Epidermal melanocyte (primary cell): Measurements from ENCODE around the gene PCDH15.
"Not testable (repeated sequence)": the region's sequence is repeated elsewhere in the genome, so short reads cannot be mapped to it uniquely, and the experiment has no call there.

ENCODE experiments used
- DNase-seq: peaks from one replicate; pipeline ENCODE4 v3.0.0; 2011; ENCODE audit warnings: low spot score; ENCODE audit not compliant: insufficient read length

The PCDH15 gene

DNA sequence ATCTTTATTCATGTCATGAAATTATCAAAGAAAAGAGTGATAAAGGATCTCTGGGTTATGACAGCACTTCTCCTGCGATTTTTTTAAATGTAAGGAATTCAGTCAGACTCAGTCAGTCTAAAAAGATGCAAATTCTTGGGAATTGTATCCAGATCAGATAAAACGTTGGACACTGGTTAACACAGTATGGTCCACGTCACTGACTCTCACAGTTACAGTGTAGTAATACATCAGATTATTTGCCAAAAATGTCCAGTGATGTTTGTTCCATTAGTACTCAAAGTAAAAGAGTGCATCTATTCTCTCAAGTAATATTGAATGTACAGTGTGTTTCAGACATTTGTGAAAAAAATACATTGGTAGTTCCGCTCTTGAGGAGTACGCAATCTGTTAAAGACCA lies 224.5 kb downstream of the PCDH15 start:
- no peak for DNase-seq

DNA sequence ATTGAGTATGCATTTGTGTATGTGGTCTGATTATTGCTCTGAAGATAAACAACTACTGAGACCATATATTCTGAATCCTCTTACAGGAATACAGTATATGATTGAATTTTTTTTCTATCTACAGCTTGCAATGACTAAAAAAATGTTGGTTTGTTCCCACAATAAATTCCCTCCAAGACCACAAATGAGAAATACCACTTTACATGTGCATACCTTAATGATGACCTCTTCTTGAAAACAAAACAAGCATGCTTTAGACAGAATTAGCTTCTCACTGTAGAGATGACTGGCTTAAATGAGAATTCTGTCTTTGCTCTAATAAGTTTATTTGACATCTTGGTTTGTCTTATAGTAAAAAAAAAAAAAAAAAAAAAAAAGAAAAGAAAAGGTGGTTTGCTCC lies 241.5 kb downstream of the PCDH15 start:
- DNase-seq, result no peak

DNA sequence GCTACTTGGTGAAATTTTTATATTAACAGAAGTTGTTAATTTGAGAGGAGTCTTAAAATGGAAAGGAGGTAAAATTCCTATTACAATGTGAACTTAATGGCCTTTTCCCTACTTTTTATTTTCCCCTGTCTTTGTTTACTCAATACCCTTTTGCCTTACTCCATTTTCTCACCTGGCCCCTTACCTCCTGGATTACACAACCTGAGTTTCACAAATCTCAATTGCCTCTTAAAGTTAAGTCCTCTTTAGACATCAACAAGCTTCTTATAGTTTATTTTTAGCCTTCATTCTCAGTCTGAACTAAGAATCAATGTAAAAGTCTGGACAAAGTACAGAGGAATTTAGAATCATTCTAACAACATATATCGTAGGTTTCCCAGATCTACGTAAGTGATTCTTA lies 247.0 kb downstream of the PCDH15 start:
- DNase-seq, result no peak

DNA sequence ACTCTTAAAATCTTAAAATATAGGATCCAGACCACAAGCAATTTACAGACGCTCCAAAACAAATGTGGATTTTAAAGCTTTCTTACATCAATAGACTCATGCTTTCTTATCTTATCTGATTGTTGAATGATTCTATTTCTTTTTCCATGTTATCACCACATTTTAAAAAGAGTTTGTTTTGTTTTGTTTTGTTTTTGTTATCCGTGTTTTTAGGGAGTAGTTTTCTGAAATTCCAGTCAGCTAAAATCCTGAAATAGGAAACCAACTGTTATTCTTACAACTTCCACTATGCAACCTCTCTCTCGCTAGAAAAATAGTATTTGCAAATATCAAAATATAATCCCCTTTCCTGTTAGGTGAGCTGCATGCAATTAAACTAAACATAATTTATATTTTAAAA lies 251.0 kb downstream of the PCDH15 start:
- DNase-seq, result no peak

DNA sequence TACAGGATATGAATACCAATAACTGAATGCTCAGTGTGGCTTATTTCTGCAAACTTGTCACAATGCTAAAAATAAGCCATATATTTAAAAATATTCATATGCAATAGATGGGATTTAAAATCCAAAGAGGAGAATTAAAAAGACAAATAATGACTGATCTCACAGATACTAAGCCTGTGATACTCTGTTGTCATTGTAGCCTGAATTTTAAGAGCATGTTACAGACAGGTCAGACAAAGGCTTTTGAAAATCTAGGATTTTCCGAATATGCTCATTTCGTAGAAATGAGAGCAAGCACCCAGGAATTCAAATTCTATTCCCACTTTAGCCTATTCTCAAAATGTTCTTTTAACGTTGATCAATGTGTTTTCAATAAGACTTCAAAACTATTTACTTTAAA lies 269.7 kb downstream of the PCDH15 start:
- no peak for DNase-seq

DNA sequence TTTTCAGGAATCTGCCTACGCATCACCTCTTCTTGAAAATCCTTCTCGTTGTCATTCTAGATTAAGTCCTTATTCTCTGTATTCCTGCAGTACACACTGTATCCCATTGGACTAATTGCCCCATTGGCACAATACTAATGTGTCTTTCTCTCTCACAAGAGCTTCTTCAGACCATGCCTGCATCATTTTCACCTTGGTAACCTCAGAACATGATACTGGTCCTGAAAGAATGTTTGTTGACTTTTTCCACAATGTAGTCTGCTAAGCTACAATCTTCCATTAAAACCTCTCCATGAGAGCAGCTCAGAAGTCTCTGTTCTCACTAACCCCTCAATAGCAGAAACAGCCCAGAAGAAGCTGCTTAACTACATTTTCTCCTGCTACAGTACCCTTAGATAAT lies 270.7 kb downstream of the PCDH15 start:
- no peak for DNase-seq

DNA sequence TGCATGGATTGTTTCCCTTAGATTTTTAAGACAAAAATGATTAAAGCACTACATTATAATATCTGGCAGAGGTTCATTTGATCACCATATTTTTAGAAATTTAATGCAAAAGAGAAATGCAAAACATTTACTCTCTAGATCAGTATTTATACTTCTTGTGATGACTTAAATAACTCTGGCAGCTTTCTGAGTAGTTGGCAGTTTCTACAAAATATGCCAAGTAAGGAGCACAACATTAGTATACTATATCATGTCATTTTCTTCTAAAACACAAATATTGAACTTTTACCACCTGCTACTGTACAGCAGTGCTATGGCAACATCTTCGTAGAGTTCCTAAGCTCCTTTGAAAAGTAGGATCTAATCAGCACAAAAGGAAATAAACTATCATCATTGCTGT lies 275.2 kb downstream of the PCDH15 start:
- no peak for DNase-seq

DNA sequence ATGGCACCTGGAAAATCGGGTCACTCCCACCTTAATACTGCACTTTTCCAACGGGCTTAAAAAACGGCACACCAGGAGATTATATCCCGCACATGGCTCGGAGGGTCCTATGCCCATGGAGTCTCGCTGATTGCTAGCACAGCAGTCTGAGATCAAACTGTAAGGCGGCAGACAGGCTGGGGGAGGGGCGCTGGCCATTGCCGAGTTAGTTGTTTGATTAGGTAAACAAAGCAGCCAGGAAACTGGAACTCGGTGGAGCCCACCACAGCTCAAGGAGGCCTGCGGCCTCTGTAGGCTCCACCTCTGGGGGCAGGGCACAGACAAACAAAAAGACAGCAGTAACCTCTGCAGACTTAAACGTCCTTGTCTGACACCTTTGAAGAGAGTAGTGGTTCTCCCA lies 285.8 kb downstream of the PCDH15 start:
- not testable (repeated sequence) for DNase-seq

DNA sequence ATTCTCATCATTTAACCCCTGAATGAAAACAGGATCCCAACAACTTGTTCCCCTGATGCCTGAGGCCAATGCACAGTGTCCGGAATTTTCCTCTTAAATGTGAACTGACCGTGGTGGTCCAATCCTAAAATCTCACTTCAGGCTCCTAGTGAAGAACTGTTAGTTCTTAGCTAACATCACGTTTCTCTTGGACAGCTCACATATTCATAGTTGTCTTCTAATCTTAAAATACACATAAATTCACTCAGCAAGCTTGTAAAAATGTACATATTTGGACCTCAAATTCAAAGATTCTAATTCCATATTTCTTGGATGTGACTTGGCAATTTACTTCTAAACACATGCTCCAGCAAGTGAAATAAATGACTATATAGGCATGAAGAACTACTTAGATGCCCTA lies 297.2 kb downstream of the PCDH15 start:
- DNase-seq, result no peak

DNA sequence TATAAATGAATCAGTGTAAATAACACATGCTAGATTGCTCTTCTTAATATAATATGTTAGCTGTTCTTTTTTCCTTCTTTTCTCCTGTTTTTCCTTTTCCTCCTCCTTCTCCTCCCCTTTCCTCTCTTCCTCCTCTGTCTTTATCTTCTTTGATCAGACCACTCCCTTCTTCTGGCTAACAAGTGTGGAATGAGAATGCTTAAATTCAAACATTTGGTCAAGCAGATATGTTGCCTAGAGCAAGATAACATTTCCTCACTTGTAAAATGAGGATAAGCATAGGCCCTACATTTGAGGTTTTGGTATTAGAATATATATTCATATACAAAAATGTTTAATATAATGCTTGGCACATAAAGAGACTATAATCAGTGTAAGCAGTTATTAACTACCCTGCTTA lies 299.1 kb downstream of the PCDH15 start:
- DNase-seq, result no peak

DNA sequence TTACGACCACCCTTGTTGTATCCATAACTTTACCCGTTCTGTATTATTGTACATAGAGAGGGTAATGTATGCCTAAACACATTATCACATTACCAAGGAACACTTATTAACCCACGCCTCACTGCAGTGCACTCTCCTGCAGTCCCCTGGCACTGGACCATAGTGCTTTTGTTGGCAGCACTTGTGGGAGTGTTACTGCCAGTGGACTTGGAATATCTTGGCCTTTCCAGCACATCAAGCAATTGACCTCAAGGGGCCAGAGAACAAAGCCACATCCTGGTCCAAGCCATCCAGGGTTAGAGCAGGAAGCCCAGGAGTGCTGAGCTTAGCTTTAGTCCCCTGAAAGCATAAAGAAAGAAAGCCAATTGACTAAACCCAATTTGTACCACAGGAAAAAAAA lies 304.2 kb downstream of the PCDH15 start:
- no peak for DNase-seq

DNA sequence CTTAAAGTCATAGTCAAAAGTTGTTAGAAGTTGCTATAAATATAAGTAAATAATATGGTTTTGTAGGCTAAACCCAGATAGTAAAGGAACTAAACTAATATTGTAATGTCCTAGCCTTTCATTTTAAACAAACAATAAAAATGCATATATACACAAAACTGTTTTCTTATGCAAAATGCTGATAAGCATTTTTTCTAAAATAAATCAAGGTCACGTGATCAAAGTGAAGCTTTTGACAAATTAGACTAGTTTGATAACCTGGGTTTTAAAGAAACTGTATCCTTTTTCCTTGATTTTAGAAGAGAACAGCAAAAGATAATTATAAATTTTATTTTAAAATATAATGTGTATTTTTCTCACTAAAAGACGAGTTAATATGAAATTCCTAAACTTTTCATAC lies 313.3 kb downstream of the PCDH15 start:
- DNase-seq, result no peak

DNA sequence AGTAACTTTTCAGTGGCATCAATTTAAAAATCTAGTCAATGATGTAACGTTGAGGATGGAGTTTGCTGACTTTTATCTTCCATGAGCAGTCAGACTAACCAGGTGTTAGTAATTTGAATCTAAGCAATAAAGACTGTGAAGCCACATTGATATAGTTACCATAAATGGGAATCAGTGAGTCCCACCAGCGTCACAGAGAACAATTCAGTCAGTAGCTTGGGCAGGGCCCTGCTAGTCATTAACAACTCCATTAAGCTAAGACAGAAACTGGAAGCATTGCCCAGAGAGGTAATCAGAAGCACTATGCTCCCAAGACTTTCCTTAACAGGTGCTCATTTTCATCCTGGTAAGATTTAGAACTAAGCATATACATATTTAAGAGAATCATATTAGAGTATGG lies 315.1 kb downstream of the PCDH15 start:
- DNase-seq, result no peak

DNA sequence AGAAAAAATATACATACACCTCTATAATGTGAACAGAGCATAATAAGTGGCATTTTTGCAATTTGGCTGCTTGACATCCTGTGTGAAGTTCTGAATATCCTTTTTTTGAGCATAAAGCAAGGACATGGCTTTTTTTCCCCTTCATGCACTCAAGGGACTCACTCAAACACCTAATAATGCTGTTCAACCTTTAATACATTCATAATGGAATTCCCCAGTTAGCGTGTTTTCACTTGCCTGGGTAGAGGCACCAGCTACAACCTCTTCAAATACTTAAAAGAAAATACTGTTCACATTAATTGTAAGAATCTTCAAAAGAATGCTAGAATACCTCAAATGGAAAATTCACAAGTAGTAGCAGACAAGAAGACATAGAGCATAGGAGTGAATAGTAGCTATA lies 316.8 kb downstream of the PCDH15 start:
- DNase-seq, result no peak

DNA sequence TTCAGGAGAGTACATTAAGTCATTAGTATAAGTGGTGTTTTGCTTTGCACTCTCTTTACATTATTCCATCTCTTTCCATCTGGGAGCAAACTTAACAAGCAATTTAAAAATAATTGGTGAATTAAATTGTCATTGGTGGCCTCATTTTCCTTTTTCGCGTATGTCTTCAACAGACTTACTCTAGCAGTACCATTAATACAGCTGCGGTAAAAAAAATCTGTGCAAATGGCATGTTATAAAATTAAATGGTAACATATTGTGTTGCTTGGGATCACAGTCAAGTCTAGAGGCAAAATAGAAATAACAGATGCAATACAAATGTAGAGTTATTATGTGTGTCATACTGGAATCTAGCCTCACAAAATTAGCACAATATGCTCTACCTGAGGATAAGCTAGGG lies 322.4 kb downstream of the PCDH15 start:
- no peak for DNase-seq

DNA sequence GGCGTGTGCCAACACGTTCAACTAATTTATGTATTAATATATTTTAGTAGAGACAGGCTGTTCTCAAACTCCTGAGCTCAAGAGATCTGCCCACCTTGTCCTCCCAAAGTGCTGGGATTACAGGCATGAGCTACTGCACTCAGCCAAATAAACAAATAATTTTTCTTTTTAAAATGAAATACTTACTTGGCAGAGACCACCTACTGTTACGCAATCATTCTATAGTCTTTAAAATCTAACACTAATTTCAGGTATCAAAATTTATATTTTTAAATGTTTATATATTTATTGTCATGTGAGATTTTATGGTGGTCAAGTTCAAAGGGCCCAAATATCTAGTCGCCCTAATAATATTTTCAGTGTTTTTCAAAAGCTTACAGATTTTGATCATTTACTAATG lies 323.3 kb downstream of the PCDH15 start:
- no peak for DNase-seq

DNA sequence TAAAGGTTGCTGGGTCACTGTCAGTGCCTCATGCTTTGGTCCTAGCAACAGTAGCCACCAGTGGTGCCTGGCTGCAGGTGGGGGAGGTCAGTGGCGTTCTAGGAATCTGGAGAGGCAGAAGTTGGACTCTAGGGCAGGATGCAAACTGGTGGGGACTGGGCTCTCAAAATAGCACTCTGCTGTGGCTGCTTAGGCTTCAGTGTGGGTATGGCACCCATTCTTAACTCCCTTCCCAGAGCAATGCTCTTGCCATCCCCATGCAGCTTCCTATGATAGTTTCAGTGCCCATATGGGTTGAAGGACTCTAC lies 330.8 kb downstream of the PCDH15 start:
- DNase-seq, result no peak

DNA sequence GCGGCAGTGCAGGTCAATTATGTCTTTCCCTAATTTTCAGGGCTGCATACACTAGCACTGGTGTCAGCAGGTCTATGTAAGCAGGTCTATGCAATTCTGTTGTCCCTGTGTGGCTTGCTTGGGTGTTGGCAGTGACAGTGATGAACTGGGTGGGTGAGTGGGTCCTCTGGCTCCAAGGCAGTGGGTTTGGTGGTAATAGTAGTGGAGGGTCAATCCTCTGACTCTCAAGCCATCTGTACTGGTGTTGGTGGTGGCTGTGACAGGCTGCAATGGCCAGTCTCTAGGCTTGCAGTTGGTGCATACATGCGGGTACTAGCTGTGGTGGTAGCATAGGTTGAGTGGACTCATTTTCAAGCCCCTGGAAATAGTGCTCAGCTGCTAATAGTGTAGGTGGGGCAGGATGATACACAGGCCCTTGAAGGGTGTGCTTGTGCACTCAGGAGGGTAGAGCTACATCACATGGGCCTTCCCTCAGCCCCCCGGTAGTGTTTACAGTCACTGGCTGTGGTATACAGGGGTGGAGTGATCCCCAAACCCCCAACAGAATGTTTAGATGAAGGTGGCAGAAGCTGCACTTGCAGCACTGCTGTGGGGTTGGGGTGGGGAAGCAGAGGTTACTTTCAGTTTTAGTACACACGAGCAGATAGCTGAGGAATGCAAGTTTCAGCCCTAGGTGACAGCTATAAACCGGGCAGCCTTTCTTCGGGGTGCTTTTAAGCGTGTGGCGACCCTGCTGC lies 331.3 kb downstream of the PCDH15 start:
- DNase-seq, result no peak

DNA sequence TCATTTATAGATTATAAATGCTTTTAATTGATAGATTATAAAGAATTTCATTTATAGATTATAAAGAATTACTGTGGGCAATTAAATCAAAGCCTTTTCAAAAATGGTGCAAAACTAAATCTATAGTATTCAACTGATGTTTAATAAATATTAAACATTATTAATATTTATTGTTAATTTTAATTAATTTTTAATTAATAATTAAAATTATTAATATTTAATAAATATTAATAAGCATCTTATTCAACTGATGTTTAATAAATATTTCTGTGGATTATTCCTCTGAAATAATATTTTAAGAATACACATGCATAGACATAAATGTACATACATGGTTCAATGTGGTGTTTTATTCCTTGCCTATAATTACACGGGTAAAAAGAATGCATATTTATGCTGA lies 346.8 kb downstream of the PCDH15 start:
- DNase-seq, result no peak

DNA sequence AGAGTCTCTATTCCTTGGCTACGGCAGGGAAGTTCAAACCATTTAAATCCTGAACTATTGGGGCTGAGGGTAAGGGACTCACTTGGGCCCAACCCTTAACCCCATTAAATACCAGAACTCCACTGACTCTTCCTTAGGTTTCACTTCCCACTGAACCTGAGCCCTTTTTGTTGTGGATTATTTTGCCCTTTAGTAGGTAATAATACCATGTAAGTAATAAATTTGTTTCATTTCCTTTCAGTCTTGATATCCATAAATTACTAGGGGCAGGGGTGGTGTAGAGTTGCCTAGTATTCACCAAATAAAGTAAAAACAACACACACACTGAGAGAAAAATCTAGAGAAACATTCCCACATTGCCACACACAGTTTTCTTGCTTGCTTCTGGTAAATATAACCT lies 352.0 kb downstream of the PCDH15 start:
- DNase-seq, result no peak

DNA sequence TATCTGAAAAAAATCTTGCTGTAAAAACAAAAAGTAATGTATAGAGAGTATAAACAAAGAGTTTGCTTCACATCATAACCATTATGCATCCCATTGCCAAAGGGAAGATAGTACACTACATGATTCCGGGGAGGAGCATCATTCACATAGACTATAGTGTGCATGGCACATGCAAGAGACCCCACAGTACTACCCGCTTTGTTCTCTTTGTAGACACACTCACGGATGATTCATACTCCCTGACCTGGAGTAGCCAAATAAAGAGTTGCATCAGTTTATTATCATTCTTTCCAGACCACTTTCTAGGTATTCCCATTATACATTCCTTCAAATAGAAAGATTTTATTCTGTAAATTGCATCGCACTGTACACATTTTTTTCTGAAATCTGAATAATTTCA lies 356.9 kb downstream of the PCDH15 start:
- DNase-seq, result no peak

DNA sequence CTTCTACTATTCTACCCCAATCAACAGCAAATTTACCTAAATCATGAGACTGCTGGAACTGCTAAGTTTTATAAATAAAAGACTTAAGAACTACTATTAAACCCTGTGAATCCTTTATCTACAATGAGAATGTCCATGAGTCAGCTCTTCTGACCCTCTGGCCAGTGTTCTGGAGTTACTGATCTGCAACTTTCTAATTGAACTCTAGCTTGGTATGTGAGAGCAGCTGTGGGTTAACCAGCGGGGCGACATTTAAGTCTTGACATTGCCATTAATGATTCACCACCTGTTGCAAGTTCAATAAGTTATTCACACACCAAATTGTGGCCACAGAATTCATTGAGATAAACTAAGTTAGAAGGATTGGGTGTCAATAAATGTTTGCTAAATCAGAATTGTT lies 359.8 kb downstream of the PCDH15 start:
- no peak for DNase-seq

DNA sequence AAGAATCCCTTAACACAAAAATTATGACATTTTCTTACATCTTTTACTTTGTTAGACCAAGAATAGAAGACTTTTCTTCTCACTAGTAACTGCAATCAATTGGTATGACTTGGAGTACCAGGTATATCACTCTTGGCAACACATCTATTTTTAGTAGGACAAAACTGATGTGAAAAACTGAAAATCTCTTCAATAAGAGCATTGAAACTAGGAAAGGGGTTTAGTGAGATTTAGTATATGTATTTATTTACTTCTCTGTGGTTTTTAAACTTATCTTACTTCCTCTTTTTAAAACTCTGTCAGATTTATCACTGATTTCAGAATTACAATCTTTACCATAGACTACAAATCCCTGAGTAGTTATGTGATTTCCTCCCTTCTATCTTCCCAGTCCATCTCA lies 366.2 kb downstream of the PCDH15 start:
- DNase-seq, result no peak

DNA sequence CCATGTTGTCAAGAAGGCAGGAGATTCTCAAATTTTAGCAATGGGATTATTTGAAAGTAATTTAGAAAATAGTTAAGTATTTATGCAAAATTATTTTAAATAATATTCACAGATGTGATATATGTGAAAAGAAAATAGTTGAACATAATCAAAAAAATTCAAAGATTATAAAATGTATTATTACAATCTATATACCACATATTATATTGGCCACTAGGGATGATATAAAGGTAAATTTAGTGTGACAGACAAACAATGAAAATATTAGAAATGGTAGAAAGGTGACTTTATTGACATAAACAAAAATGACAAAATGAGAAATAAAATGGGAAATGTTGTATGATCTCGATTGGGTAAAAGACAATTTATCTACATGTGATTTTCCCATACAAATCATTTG lies 385.5 kb downstream of the PCDH15 start:
- DNase-seq, result no peak
